Kidney capillary endothelial cell (primary cell): ENCODE data around the gene MESP1.

Experiments
- DNase-seq: peaks from one replicate; pipeline ENCODE4 v3.0.0-alpha.2; 2018; ENCODE audit warnings: low spot score

The MESP1 gene

DNA sequence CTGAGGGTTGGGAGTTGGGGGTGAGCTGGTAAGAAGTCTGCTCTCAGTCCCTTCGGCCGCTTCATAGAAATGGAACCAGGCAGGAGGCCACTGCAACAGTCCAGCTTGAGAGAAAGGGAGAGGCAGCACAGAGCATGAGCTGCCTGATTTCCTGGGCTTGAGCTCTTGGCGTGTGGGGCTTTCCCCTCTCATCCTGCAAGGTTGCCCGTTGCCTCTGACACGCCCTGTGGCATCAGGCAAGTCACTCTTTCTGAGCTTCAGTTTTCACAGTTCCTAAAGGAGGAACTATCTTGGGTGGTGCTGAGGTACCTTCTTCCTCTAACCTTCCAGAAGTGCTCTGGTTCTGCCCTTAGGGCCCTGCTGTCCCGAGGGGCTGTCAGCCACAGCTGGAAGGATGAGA lies 30.0 kb upstream of the MESP1 start:
- DNase-seq, result no peak

DNA sequence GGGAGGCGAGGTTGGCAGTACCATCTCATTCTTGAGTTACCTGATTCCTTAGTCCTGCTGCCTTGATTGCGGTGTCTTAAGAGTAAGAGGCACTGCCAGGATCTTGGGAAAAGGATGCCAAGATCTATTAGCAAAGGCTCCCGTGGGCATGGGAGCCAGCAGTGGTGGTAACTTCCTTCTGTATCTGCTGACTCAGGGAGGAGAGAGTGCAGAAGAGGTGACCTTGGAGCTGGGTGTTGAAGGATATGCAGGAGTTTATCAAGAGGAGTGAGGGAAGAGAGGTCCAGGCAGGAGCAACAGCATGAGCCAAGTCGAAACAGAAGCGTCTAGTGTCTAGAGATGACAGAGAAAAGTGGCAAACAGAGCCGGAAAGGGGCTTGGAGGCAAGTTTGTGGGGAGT lies 29.6 kb upstream of the MESP1 start:
- DNase-seq, result no peak

DNA sequence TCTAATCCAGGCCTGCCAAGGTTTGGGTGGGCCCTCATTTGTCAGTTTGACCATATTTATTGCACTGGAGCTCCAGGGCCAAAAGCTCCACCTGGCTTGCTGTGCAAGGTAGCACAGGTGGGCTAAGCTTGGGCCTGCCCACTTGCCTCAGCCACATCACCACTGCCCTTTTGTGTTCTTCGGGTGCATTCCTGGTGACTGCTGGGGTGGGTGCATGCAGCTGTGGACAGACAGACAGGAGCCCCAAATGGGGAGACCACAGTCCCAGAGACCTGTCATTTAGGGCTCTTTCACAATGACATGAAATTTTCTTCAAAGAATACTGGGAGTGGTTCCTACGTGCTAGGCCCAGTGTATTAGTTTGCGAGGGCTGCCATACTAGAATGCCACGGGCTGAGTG lies 27.8 kb upstream of the MESP1 start:
- DNase-seq, result no peak

DNA sequence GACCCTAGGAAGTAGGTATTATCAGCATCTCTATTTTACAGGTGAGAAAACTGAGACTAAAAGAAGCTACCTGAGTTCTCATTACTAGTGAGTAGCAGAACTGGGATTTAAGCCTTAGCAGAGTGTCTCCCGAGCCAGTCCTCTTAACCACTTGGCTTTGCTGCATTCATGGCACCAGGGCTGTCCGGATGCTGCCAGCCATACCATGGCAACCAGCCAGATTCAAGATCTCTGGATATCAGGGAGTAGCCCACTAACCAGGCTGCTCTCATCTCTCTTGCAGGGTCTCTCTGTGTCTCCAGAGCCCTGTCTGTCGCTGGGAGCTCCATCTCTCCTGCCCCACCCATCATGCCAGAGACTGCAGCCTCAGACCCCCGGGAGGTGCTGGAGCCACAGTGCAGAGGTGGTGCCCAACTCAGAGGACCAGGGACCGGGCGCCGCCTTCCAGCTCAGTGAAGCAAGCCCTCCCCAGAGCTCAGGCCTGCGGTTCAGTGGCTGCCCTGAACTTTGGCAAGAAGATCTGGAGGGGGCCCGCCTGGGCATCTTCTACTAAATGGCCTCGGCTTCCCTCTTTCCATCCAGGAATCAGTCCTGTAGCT lies 26.8 kb upstream of the MESP1 start:
- DNase-seq, result no peak

DNA sequence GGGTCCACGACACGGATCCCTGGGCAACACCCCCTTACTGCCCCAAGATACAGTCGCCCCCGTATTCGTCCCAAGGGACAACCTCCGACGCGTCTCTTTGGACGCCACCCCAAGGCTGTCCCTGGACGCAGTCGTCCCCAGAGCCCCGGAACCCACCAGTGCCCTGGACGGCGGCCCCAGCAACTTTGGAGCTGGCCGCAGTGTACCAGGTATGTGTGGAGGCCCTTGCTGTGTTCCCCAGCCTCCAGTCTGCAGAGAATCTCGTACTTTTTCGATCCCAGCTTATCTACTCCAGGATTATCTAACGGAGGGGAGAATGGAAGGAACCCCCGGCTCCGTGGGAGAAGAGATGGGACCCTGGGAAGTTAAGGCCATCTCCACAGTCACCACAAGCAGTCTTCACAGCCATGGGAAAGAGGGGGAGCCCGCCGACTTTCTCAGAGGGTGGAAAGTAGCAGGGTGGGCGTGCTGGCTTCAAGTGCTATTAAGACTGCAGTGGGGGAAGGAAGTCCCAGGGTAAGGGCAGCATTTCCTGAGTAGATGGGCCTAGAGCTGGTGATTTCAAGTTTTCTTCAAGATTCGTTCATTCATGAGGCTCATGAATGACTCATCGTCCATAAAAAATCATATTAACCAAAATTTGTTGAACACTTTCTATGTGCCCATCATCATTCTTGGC lies 26.2 kb upstream of the MESP1 start:
- DNase-seq, result no peak

DNA sequence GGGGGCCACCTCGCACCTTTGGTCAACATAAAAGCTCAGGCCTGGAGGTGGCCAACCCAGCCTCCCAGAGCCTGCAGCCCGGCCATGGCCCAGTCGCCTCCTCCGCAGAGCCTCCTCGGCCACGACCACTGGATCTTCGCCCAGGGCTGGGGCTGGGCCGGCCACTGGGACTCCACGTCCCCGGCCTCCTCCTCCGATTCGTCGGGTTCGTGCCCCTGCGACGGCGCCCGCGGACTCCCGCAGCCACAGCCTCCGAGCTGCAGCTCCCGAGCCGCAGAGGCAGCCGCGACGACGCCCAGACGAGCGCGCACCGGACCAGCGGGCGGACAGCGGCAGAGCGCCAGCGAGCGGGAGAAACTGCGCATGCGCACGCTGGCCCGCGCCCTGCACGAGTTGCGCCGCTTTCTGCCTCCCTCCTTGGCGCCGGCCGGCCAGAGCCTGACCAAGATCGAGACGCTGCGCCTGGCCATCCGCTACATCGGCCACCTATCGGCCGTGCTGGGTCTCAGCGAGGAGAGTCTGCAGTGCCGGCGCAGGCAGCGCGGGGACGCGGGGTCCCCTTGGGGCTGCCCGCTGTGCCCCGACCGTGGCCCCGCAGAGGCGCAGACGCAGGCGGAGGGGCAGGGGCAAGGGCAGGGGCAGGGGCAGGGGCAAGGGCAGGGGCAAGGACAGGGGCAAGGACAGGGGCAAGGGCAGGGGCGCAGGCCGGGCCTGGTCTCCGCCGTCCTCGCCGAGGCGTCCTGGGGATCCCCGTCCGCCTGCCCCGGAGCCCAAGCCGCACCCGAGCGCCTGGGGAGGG lies 25.4 kb upstream of the MESP1 start, which contains the start of gene MESP2:
MESP2 (plus strand) TSS at position 59 of the 799 bp plus-strand sequence; CDS start at position 85, 26 bp downstream.
- peak; percentile 90 for DNase-seq

DNA sequence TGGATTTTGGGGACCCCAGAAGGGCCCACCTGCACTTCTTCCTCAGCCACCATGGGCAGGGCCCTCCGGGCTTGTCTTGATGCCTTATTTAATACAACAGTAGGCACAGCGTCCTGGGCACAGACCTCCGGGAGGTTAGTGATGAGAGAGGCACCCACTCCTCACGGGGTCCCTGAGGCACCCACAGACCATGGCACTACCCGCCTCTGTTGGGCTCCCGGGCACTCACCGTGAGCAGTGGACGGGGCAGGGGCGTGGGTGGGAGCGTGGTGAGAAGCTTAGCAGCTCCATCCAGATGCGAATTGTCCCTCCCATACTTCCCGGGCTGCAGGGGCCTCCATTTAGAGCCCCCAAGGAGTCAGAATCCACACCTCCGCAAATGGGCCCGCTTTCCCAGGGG lies 24.8 kb upstream of the MESP1 start:
- no peak for DNase-seq

DNA sequence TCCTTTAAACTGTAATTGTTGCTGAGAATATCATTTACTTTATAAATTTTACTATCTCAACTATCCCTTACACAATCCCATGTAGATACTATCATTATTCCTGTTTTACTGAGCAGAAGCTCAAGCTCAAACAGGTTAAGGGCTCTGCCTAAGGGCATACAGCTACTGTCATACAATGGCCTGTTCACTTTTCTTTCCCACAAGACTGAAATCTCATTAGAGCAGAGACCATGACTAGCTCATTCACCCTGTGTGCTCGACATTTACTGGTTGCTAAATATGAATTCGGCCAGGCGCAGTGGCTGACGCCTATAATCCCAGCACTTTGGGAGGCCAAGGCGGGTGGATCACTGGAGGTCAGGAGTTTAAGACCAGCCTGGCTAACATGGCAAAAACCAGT lies 23.4 kb upstream of the MESP1 start:
- DNase-seq, result no peak

DNA sequence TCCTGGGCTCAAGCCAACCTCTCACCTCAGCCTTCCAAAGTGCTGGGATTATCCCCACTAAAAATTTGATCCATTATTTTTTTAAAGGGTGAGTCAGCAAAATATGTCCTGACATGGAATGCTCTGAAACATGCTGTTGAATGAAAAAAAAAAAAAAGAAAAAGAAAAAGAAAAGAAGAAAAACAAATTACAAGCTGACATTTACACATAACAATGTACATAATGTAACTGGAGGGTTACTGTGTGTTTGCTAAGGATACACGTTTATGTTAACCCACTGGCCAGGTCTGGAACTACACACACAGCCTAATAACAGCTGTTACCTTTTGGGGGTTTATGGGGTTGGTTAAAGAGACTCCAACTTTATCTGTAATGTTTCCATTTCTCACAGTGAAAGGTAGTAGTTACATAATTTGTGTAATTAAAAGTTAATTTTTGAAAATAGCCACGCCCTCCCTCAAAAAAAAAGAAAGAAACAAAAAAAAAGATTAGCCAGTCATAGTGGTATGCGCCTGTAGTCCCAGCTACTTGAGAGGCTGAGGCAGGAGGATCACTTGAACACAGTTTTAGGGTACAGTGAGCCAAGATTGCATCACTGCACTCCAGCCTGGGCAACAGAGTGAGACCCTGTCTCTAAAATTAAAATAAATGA lies 22.0 kb upstream of the MESP1 start:
- no peak for DNase-seq

DNA sequence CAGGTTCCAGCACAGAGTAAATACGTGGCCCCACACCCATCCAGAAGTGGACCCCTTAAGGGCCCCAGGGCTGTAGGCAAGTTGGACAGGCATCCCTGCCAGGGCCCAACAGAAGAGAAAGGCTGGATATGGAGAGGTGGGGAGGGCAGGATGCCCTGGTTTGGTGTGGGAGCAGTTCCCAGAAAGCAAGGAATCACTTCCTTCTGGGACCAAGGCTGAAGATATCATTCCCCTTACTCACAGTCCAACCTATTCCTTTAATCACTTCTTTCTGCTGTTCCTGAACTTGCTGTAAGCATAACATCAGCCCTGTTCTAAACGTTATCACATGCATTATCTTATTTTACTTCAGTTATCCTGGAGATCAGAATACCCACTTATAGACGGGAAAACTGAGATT lies 19.0 kb upstream of the MESP1 start:
- DNase-seq, result no peak

DNA sequence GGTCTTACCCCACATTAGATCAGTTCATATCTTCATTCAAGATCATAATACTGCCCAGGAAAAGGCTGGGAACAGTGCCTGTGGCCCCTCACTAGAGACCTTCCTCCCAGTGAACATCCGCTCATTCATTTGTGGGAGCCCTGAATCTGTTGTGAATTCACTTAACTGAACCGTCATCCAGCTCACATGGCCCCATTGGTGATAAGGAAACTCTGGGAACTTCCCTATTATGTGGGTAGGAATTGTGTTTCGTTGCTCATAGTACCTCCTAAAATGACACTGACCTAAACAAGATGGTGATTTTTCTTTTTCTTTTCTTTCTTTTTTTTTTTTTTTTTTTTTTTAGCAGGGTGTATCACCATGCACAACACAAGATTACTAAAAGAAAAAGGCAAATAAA lies 18.3 kb upstream of the MESP1 start:
- DNase-seq, result no peak

DNA sequence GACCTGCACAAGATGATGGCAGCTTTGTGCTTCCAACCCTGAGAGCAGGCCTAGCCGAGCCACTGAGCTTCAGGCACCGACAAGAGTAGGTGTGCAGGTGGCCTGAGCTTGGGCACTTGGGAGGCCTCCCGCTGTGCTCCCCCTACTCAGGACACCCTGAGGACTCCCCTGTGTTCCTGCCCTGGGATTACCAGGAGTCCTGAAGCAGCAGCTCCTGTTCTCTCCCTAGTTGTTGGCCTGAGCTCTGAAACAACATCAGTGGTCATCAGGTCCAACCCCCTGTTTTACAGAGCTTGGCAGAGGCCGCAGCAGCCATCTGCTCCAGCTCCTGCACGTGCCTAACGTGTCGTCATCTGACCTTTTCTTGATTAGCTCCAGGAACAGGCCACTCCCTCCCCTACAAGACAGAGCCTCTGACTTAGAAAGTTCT lies 17.0 kb upstream of the MESP1 start:
- DNase-seq, result no peak

DNA sequence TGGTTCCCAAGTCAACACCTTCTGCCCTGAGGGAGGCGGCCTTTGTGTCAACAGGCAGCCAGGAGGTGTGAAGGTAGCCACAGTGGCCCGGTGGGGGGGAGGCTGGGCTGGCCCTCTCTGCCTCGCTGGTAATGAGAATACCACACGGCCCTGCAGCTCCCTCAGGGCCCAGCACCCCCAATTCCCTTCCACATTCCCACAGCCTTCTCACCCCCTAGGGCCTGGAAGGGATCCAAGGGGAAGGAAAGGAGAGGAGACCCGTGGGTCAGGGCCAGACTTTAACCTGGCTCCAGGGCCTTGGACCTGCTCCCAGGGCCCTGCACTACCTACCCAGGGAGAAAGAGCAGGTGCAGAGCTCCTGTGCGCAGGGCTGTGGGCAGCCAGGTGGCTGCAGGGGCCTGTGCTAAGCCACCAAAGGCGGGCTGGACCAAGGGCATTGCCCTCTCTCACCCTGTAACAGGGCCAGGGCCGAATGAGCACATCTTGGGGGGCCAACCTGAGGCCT lies 16.4 kb upstream of the MESP1 start:
- DNase-seq, result no peak

DNA sequence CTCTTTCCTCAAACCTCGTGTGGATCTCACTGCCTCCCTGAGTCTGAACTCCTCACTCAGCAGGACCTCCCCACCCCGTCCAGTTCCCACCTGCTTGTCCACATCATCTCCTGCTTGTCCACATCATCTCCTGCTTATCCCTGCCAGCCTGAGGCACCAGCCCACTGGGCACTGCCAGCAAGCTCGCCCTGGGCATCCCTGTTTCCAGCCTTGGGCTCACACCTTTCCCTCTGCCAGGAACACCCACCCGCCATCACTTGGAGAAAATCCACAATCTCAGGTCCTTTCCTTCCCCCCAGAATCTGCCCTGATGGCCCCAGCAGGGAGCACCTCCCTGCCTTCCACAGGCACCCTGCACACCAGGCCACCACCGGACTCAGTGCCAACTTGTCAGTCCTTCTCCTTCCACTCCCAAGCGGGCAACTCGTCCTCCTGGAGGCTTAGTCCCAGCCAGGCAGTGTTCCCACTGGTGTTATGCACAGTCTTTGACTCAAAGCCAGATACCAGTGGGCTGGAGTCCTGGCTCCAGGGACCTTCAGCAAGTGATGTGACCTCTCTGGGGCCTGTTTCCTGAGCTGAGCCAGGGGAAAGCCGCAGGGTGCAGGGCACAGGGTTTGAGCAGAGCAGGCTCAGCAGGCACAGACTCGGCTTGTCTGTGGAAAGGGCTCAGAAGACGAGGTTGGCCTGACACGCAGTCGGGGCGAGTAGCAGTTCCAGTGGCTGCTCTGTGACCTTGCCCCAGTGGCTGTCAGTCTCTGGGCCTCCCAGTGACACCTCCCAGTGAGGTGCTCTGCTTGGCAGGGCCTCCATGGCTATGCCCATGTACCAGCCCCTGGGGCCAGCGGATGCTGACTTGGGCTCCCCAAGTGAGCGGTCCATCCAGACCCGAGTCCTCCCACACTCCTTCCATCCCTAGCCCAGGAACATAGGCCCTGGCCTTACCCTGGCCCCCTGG lies 15.6 kb upstream of the MESP1 start:
- DNase-seq, result no peak

DNA sequence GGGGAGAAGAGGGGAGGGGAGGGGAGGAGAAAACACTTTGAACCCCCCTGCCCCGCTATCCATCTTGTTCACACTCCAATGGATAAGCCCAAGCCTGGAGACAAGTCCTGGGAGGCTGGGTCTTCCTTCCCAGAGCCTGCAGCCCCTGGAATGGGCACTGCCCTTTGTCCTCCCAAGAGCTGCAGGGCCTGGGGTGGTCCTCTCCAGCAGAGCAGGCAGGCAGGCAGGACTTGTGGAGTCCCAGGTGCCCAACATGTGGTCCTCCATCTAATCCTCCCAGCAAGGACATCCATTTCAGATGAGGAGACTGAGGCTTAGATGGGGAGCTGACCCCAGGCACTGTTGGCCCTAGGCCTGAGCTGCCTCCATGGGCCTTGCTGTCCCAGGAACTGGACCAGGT lies 14.6 kb upstream of the MESP1 start:
- DNase-seq, result no peak

DNA sequence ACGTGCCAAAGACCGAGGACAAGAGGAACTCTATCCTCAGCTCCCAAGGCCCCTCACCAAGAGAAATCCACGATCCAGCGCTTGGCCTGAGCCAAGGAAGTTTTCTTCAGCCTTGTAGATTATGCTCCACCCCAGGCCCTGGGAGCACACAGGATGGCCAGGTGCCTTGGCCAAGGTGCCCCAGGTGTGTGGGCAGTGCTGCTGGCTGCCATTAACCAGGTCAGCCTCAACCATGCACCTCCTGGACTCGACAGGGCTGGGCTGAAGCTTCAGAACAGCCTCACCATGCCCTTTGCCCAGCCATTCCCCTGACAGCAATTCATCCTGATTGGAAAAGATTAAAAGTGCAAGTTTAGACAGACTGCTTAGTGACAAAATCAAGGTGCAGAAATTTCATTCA lies 10.9 kb upstream of the MESP1 start:
- no peak for DNase-seq

DNA sequence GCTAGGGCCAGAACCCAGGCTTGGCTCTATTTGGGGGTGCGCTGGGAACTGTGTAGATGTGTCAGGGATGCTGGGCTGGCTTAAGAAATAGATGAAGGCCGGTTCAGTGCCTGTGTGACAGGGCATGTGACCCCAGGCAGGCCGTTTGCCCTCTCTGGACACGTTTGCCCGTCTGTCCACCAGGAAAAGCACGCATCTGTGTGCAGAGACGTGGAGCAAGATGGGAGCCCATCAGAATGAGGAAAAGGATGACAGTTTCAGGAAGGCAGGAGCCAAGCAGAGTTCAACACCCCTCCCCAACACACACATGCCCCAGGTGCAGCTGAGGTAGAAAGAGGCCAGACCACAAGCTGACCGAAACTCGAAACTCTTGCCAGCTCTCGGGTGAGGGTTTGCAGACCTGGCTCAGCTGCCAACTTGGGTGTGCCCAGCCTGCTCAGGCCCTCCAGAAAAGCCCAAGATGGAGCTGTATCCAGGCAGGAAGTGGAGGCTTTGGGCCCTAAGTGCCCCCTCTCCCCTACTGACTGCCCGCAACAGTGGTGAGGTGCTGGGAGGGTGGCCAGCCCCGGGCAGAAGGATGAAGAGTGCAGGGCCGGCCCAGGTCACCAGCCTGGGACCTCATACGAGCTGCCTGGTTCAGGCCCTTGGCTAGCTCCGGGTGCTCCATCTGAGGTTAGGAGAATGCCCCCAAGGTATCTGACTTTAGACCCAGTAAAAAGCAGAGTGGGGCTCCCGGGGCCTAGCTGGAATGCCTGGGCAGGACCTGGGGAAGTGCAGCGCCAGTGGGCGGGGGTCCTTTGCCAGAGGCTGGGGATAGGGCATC lies 10.2 kb upstream of the MESP1 start:
- DNase-seq, result no peak

DNA sequence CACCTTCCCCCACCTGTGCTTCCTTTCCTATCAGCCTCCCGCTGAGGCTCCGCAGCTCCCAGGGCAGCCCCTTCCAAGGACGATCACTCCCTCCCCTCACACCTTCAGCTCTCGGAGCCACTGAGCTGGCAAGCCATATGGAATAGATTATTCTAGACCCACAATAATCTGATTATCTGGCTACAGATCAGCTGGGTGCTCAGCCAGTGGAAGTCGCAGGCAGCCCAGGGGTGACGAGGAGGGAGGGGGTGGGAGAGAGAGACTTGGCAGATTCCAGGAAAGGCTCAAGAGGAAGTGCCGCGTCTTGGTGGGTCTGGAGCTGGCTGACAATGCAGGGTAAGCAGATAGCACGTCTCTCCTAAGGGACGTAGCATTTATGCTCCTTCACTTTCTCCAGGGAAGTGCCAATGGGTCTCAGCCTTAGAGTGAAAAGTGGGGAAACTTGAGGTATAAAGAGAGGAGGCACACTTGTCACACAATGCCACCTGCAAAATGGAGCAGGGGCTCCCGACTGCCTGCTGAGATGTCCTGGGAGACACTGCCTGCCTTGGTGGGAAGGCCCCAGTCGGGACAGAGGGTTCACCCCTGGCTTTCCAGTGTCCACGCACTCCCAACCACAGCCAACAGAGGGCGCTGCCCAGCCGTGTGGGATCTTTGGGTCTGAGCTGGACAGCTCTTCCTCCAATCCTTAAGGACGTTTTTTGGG lies 9.4 kb upstream of the MESP1 start:
- DNase-seq, result peak; percentile 70

DNA sequence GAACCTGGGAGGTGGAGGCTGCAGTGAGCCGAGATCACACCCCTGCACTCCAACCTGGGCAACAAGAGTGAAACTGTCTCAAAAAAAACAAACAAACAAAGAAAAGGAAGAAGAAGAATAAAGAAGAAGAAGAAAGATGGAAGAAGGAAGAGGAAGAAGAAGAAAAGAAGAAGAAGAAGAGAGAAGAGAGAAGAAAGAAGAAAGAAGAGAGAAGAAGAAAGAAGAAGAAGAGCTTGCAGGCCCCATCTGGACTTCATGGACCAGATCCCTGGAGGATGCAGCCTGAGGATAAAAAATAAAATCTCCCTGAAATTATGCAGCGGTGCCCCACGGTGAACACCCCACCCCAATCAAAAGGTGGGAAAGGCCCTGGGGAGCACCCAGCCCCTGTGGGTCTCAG lies 8.8 kb upstream of the MESP1 start:
- no peak for DNase-seq

DNA sequence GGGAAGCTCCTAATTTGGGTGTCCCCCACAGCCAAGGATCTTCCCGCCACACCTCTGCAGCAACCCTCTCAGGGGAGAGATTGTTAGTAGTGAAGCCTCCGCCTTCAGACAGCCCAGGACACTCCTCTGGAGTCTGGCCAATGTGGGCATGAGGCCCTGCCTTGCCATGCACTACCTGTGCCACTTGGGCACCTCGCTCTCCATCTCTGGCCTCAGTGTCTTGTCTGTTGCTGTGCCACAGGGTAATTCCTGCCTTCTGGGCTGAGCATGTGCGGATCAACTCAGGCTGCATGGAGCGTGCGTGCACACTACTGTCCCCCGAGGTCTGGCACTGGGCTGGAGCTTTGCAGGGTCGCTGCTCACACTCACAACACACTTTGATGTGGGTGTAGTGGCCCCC lies 7.9 kb upstream of the MESP1 start:
- no peak for DNase-seq
